Panc1 (cell line): Measurements from ENCODE around the gene CSF1R.

ENCODE experiments used
- CTCF ChIP-seq: fragments of 450-650 bp; IDR thresholded peaks from 2 replicates; pipeline ENCODE4 v1.5.1; 2017; ENCODE audit warnings: mild to moderate bottlenecking
- POLR2AphosphoS5 ChIP-seq: IDR thresholded peaks from 2 replicates; pipeline ENCODE4 v1.6.1; 2012; ENCODE audit warnings: mild to moderate bottlenecking, low read depth, low read length, moderate library complexity
- REST ChIP-seq, 2 experiments: IDR thresholded peaks; 2 replicates each; pipeline ENCODE4 v1.6.1; 2011 to 2012; ENCODE audit warnings: low read depth in 2 of 2, control low read depth in 1 of 2, low read length in 1 of 2, mild to moderate bottlenecking in 1 of 2, moderate library complexity in 1 of 2; ENCODE audit not compliant: insufficient read depth in 1 of 2
- SIN3A ChIP-seq: IDR thresholded peaks from 2 replicates; pipeline ENCODE4 v1.6.1; 2012; ENCODE audit warnings: low read depth, mild to moderate bottlenecking, low read length, moderate library complexity, borderline replicate concordance; ENCODE audit not compliant: insufficient read depth
- TCF7L2 ChIP-seq: IDR thresholded peaks from 2 replicates; pipeline ENCODE4 v1.6.1; 2011; ENCODE audit warnings: mild to moderate bottlenecking, low read depth, low read length, inconsistent platforms

- TF ChIP-seq POLR2AphosphoS5 = no peak
- TF ChIP-seq CTCF = no peak
- TF ChIP-seq SIN3A = no peak
- no peak for TF ChIP-seq REST (IDR thresholded peaks at IDR 0.05; ENCODE audit: insufficient read depth in 1 of 2, low read depth in 2 of 2, low read length in 1 of 2)
- no peak for TF ChIP-seq TCF7L2
Measured at GRCh38 chr5:150073677-150074076, 12.7 kb downstream of the CSF1R start.
